HepG2 (cell line): ENCODE measurements around the gene SOX5. TPM values are rescaled to one million over a fixed set of nuclear protein-coding genes. Genes with fewer than 3 reads are reported as not detected.

Source experiments
- HOXA9 ChIP-seq: sonication (generic); formaldehyde crosslinking; IDR thresholded peaks from 2 replicates; pipeline ENCODE4 v1.8.1; 2022; ENCODE audit warnings: missing genetic modification reagents, mild to moderate bottlenecking, moderate library complexity, borderline replicate concordance
- KLF16 ChIP-seq, 2 experiments: sonication (generic) in 1 of 2; formaldehyde crosslinking in 1 of 2; IDR thresholded peaks; 2 replicates each; pipeline versions ENCODE4 v1.6.1 to v1.8.0; 2016 to 2023; ENCODE audit warnings: missing genetic modification reagents in 2 of 2, missing compliant biosample characterization in 1 of 2
- PRMT3 ChIP-seq: sonication (generic); formaldehyde crosslinking; IDR thresholded peaks from 2 replicates; pipeline ENCODE4 v1.8.1; 2022; ENCODE audit warnings: low read depth, mild to moderate bottlenecking, moderate library complexity, missing genetic modification reagents, borderline replicate concordance
- RBAK ChIP-seq: sonication (generic); formaldehyde crosslinking; IDR thresholded peaks from 2 replicates; pipeline ENCODE4 v1.5.1; 2020; ENCODE audit warnings: mild to moderate bottlenecking, missing genetic modification reagents
- SMAD1 ChIP-seq: sonication (generic); formaldehyde crosslinking; IDR thresholded peaks from 2 replicates; pipeline ENCODE4 v1.4.0; 2020; ENCODE audit warnings: missing genetic modification reagents, low read depth, mild to moderate bottlenecking, borderline replicate concordance
- SNRNP70 ChIP-seq: fragments of 200-400 bp; formaldehyde crosslinking; IDR thresholded peaks from 2 replicates; pipeline ENCODE4 v1.6.1; 2017; ENCODE audit warnings: mild to moderate bottlenecking, low read depth, low read length, moderate library complexity
- ZNF235 ChIP-seq: sonication (generic); formaldehyde crosslinking; IDR thresholded peaks from 2 replicates; pipeline ENCODE4 v1.8.1; 2023; ENCODE audit warnings: mild to moderate bottlenecking, missing genetic modification reagents, borderline replicate concordance
- ZNF543 ChIP-seq: sonication (generic); formaldehyde crosslinking; IDR thresholded peaks from 2 replicates; pipeline ENCODE4 v1.4.0; 2020; ENCODE audit warnings: mild to moderate bottlenecking, missing genetic modification reagents
- ZNF598 ChIP-seq: sonication (generic); formaldehyde crosslinking; IDR thresholded peaks from 2 replicates; pipeline ENCODE4 v1.5.1; 2020; ENCODE audit warnings: mild to moderate bottlenecking, missing genetic modification reagents, borderline replicate concordance
- polyA plus RNA-seq, 8 experiments: library from polyadenylated mRNA; depleted of rRNA in 3 of 8; stranded (reverse) in 7 of 8; unstranded in 1 of 8; fragments of >200 nt; fragmentation: Illumina TruSeq in 4 of 8; extraction: Trizol in 4 of 8; gene quantifications; 2 replicates each; pipeline versions ENCODE4 v1.2.1 to v1.2.3, GENCODE V29; 2011 to 2016; ENCODE audit warnings: low read depth in 4 of 8, missing spikeins in 1 of 8, mixed read lengths in 1 of 8; ENCODE audit not compliant: insufficient read depth in 1 of 8
- total RNA-seq, 5 experiments: library from RNA; depleted of rRNA; stranded (reverse); fragments of >200 nt; fragmentation: Illumina TruSeq; extraction: Trizol; gene quantifications; 2 replicates each; pipeline ENCODE4 v1.2.3, GENCODE V29; 2016; ENCODE audit warnings: low read depth in 1 of 5
- TF ChIP-seq, protein P1 (sequence below): sonication (generic); formaldehyde crosslinking; IDR thresholded peaks from 2 replicates; pipeline ENCODE4 v1.5.0; 2020; ENCODE audit warnings: mild to moderate bottlenecking, missing genetic modification reagents
- TF ChIP-seq, protein P2 (sequence below): sonication (generic); formaldehyde crosslinking; IDR thresholded peaks from 2 replicates; pipeline ENCODE4 v1.4.0; 2020; ENCODE audit warnings: mild to moderate bottlenecking, missing genetic modification reagents
- TF ChIP-seq, protein P3 (sequence below), 2 experiments: IDR thresholded peaks; 2 replicates each; pipeline ENCODE4 v1.6.1; 2011 to 2012; ENCODE audit warnings: low read length in 2 of 2, borderline replicate concordance in 1 of 2, low read depth in 1 of 2, mild to moderate bottlenecking in 1 of 2, moderate library complexity in 1 of 2
- TF ChIP-seq, protein P4 (sequence below): sonication (generic); formaldehyde crosslinking; IDR thresholded peaks from 2 replicates; pipeline ENCODE4 v1.4.0; 2020; ENCODE audit warnings: mild to moderate bottlenecking, low read depth, missing genetic modification reagents
- TF ChIP-seq, protein P5 (sequence below): IDR thresholded peaks from 2 replicates; pipeline ENCODE4 v1.6.1; 2012; ENCODE audit warnings: low read length, improper control_type of control experiment

SOX5 gene
- total and polyA plus RNA-seq, 2 of the 13 experiments (the other 11 are each of a cell fraction or from before 2014, with no cell fraction given) = 18.5 to 76.4 TPM

DNA sequence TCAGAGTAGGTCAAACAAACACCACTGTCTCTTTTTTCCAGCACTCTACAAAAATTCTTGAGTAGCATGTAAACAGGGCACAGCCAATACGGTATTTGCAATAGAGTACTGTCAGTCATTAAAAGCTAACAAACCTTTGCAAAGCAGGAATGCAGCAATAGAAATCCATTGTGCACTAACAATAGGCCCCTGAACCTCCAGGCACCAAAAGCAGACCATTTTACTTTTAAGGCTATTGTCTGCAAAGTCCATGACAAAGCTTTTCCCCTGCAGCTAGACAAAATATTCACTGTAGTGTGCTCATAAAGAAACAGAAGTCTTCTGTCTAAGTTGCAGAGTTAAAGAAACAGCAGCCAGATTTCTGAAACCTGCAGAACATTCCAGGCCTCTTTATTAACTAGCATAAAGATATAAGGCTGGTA is 191.9 kb downstream of the SOX5 start (continued):
- TF ChIP-seq, protein P1, sequence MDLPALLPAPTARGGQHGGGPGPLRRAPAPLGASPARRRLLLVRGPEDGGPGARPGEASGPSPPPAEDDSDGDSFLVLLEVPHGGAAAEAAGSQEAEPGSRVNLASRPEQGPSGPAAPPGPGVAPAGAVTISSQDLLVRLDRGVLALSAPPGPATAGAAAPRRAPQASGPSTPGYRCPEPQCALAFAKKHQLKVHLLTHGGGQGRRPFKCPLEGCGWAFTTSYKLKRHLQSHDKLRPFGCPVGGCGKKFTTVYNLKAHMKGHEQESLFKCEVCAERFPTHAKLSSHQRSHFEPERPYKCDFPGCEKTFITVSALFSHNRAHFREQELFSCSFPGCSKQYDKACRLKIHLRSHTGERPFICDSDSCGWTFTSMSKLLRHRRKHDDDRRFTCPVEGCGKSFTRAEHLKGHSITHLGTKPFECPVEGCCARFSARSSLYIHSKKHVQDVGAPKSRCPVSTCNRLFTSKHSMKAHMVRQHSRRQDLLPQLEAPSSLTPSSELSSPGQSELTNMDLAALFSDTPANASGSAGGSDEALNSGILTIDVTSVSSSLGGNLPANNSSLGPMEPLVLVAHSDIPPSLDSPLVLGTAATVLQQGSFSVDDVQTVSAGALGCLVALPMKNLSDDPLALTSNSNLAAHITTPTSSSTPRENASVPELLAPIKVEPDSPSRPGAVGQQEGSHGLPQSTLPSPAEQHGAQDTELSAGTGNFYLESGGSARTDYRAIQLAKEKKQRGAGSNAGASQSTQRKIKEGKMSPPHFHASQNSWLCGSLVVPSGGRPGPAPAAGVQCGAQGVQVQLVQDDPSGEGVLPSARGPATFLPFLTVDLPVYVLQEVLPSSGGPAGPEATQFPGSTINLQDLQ (CRISPR knock-in tag) = no peak
- TF ChIP-seq, protein P2, sequence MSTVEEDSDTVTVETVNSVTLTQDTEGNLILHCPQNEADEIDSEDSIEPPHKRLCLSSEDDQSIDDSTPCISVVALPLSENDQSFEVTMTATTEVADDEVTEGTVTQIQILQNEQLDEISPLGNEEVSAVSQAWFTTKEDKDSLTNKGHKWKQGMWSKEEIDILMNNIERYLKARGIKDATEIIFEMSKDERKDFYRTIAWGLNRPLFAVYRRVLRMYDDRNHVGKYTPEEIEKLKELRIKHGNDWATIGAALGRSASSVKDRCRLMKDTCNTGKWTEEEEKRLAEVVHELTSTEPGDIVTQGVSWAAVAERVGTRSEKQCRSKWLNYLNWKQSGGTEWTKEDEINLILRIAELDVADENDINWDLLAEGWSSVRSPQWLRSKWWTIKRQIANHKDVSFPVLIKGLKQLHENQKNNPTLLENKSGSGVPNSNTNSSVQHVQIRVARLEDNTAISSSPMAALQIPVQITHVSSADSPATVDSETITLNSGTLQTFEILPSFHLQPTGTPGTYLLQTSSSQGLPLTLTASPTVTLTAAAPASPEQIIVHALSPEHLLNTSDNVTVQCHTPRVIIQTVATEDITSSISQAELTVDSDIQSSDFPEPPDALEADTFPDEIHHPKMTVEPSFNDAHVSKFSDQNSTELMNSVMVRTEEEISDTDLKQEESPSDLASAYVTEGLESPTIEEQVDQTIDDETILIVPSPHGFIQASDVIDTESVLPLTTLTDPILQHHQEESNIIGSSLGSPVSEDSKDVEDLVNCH (CRISPR knock-in tag) = no peak
- TF ChIP-seq ZNF543 (CRISPR knock-in tag) (no peak), ZNF598 (no peak), HOXA9 (CRISPR knock-in tag) (no peak), SMAD1 (CRISPR knock-in tag) (no peak), ZNF235 (CRISPR knock-in tag) (no peak), RBAK (CRISPR knock-in tag) (no peak), PRMT3 (CRISPR knock-in tag) (no peak), SNRNP70 (no peak), KLF16 (CRISPR knock-in tag; IDR thresholded peaks at IDR 0.05) (no peak)
- TF ChIP-seq, protein P3, sequence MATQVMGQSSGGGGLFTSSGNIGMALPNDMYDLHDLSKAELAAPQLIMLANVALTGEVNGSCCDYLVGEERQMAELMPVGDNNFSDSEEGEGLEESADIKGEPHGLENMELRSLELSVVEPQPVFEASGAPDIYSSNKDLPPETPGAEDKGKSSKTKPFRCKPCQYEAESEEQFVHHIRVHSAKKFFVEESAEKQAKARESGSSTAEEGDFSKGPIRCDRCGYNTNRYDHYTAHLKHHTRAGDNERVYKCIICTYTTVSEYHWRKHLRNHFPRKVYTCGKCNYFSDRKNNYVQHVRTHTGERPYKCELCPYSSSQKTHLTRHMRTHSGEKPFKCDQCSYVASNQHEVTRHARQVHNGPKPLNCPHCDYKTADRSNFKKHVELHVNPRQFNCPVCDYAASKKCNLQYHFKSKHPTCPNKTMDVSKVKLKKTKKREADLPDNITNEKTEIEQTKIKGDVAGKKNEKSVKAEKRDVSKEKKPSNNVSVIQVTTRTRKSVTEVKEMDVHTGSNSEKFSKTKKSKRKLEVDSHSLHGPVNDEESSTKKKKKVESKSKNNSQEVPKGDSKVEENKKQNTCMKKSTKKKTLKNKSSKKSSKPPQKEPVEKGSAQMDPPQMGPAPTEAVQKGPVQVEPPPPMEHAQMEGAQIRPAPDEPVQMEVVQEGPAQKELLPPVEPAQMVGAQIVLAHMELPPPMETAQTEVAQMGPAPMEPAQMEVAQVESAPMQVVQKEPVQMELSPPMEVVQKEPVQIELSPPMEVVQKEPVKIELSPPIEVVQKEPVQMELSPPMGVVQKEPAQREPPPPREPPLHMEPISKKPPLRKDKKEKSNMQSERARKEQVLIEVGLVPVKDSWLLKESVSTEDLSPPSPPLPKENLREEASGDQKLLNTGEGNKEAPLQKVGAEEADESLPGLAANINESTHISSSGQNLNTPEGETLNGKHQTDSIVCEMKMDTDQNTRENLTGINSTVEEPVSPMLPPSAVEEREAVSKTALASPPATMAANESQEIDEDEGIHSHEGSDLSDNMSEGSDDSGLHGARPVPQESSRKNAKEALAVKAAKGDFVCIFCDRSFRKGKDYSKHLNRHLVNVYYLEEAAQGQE (IDR thresholded peaks at IDR 0.05; ENCODE audit: borderline replicate concordance in 1 of 2, low read depth in 1 of 2, low read length in 2 of 2) = no peak
- TF ChIP-seq, protein P4, sequence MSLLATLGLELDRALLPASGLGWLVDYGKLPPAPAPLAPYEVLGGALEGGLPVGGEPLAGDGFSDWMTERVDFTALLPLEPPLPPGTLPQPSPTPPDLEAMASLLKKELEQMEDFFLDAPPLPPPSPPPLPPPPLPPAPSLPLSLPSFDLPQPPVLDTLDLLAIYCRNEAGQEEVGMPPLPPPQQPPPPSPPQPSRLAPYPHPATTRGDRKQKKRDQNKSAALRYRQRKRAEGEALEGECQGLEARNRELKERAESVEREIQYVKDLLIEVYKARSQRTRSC (CRISPR knock-in tag) = no peak
- TF ChIP-seq, protein P5, sequence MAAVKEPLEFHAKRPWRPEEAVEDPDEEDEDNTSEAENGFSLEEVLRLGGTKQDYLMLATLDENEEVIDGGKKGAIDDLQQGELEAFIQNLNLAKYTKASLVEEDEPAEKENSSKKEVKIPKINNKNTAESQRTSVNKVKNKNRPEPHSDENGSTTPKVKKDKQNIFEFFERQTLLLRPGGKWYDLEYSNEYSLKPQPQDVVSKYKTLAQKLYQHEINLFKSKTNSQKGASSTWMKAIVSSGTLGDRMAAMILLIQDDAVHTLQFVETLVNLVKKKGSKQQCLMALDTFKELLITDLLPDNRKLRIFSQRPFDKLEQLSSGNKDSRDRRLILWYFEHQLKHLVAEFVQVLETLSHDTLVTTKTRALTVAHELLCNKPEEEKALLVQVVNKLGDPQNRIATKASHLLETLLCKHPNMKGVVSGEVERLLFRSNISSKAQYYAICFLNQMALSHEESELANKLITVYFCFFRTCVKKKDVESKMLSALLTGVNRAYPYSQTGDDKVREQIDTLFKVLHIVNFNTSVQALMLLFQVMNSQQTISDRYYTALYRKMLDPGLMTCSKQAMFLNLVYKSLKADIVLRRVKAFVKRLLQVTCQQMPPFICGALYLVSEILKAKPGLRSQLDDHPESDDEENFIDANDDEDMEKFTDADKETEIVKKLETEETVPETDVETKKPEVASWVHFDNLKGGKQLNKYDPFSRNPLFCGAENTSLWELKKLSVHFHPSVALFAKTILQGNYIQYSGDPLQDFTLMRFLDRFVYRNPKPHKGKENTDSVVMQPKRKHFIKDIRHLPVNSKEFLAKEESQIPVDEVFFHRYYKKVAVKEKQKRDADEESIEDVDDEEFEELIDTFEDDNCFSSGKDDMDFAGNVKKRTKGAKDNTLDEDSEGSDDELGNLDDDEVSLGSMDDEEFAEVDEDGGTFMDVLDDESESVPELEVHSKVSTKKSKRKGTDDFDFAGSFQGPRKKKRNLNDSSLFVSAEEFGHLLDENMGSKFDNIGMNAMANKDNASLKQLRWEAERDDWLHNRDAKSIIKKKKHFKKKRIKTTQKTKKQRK = no peak
